Panc1 (cell line): Measurements from ENCODE around the gene RBM47. TPM values are rescaled to one million over a fixed set of nuclear protein-coding genes. Genes with fewer than 3 reads are reported as not detected.

ENCODE experiments used
- ATAC-seq: fragments of 200-7000 bp; cut with Tn5 transposase; 2 replicates; pipeline ENCODE4 v1.9.1; 2020; ENCODE audit warnings: mild to moderate bottlenecking, moderate library complexity
- BruUV-seq: library from RNA; stranded (reverse); fragments of 400-500 nt; replicated peaks from 2 replicates; lab custom pipeline; 2021; lab: Mats Ljungman, UMichigan
- CTCF ChIA-PET: fragments of 300-600 bp; sonication (Branson Sonifier 250); formaldehyde crosslinking; loops from one replicate; lab custom pipeline; 2022; ENCODE audit warnings: antibody characterized with exemption; lab: Charles Lee
- POLR2A ChIA-PET: fragments of 300-600 bp; sonication (Branson Sonifier 250); formaldehyde crosslinking; loops from one replicate; lab custom pipeline; 2022; ENCODE audit warnings: antibody characterized with exemption; lab: Charles Lee
- DNase-seq: peaks from one replicate; pipeline ENCODE4 v3.0.0-alpha.2; 2010; ENCODE audit warnings: low read depth, low spot score
- H3K27ac ChIP-seq: 2 replicates; pipeline ENCODE4 v1.5.1; 2011; ENCODE audit warnings: mild to moderate bottlenecking, low read length, inconsistent platforms
- H3K27me3 ChIP-seq: fragments of 200-500 bp; sonication (Bioruptor generic); 2 replicates; pipeline ENCODE4 v1.6.0; 2014; ENCODE audit warnings: low read length, inconsistent platforms; ENCODE audit not compliant: control insufficient read depth, insufficient read depth
- H3K36me3 ChIP-seq: fragments of 200-500 bp; sonication (Bioruptor generic); 2 replicates; pipeline ENCODE4 v1.5.1; 2014; ENCODE audit warnings: inconsistent platforms, mild to moderate bottlenecking, low read length, moderate library complexity; ENCODE audit not compliant: control insufficient read depth, insufficient read depth
- H3K4me1 ChIP-seq: 2 replicates; pipeline ENCODE4 v1.5.1; 2011; ENCODE audit warnings: inconsistent platforms, mild to moderate bottlenecking, low read length, moderate library complexity; ENCODE audit not compliant: control insufficient read depth, insufficient read depth
- H3K4me3 ChIP-seq, 2 experiments: 2 replicates each; pipeline ENCODE4 v1.5.1; 2011 to 2012; ENCODE audit warnings: low read depth in 2 of 2, low read length in 2 of 2, mild to moderate bottlenecking in 2 of 2, inconsistent platforms in 1 of 2, moderate library complexity in 1 of 2
- H3K9me3 ChIP-seq: fragments of 200-500 bp; sonication (Bioruptor generic); 2 replicates; pipeline ENCODE4 v1.5.1; 2014; ENCODE audit warnings: low read depth, mild to moderate bottlenecking, inconsistent platforms, low read length, moderate library complexity; ENCODE audit not compliant: control insufficient read depth, insufficient read depth
- POLR2AphosphoS5 ChIP-seq: IDR thresholded peaks from 2 replicates; pipeline ENCODE4 v1.6.1; 2012; ENCODE audit warnings: mild to moderate bottlenecking, low read depth, low read length, moderate library complexity
- SIN3A ChIP-seq: IDR thresholded peaks from 2 replicates; pipeline ENCODE4 v1.6.1; 2012; ENCODE audit warnings: low read depth, mild to moderate bottlenecking, low read length, moderate library complexity, borderline replicate concordance; ENCODE audit not compliant: insufficient read depth
- TCF7L2 ChIP-seq: IDR thresholded peaks from 2 replicates; pipeline ENCODE4 v1.6.1; 2011; ENCODE audit warnings: mild to moderate bottlenecking, low read depth, low read length, inconsistent platforms
- in situ Hi-C: cut with HindIII; loops from 2 replicates; pipeline ENCODE4 v1.10.0; 2016; ENCODE audit warnings: low sequenced_read_pairs, low pct_unique_long_range_greater_than_20kb
- intact Hi-C: fragments of 100-400 bp; cut with micrococcal nuclease; formaldehyde crosslinking; loops from one replicate; pipeline ENCODE4 v1.10.0; 2022; ENCODE audit not compliant: unreplicated experiment
- total RNA-seq: library from RNA; stranded (reverse); gene quantifications from one replicate; pipeline ENCODE4 v1.2.1, GENCODE V29; 2021; ENCODE audit not compliant: unreplicated experiment
- TF ChIP-seq, protein P1 (sequence below), 2 experiments: IDR thresholded peaks; 2 replicates each; pipeline ENCODE4 v1.6.1; 2011 to 2012; ENCODE audit warnings: low read depth in 2 of 2, control low read depth in 1 of 2, low read length in 1 of 2, mild to moderate bottlenecking in 1 of 2, moderate library complexity in 1 of 2; ENCODE audit not compliant: insufficient read depth in 1 of 2
- TF ChIP-seq, protein P2 (sequence below): fragments of 450-650 bp; IDR thresholded peaks from 2 replicates; pipeline ENCODE4 v1.5.1; 2017; ENCODE audit warnings: mild to moderate bottlenecking

RBM47 gene
- total RNA-seq, 1 experiment from 2014 or later = 2.0 TPM

DNA sequence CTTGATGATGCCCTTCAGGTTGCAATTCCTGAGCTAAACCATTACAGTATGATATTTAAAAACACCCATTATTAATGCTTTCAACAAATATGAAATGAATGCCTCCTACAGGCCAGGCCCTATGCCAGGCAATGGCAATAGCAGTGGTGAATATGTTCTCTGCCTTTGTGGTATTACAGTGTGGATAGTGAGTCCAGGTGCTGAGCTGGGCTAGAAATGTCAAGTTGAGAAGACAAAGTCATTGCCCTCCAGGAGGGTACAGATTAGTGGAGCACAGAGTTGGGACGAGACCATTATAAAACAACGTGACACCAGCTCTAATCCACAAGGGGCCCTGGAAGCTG, 81.9 kb downstream of the RBM47 start:
- no TSS peak for BruUV-seq
- DNase-seq (no peak), ATAC-seq (no peak)
- in situ Hi-C loops (no loop called here), intact Hi-C loops (no loop called here)
- ChIA-PET CTCF (no interaction called here), POLR2A (no interaction called here)
- no peak overlapping the region for H3K4me3 ChIP-seq
- no peaks in the 10 kb centered on the region for H3K27me3 ChIP-seq
- peaks cover 4% of the 10 kb centered on the region; the same call in 1 of the 2 replicates for H3K4me1 ChIP-seq
- TF ChIP-seq POLR2AphosphoS5 (no peak), TCF7L2 (no peak), SIN3A (no peak)
- TF ChIP-seq, protein P1, sequence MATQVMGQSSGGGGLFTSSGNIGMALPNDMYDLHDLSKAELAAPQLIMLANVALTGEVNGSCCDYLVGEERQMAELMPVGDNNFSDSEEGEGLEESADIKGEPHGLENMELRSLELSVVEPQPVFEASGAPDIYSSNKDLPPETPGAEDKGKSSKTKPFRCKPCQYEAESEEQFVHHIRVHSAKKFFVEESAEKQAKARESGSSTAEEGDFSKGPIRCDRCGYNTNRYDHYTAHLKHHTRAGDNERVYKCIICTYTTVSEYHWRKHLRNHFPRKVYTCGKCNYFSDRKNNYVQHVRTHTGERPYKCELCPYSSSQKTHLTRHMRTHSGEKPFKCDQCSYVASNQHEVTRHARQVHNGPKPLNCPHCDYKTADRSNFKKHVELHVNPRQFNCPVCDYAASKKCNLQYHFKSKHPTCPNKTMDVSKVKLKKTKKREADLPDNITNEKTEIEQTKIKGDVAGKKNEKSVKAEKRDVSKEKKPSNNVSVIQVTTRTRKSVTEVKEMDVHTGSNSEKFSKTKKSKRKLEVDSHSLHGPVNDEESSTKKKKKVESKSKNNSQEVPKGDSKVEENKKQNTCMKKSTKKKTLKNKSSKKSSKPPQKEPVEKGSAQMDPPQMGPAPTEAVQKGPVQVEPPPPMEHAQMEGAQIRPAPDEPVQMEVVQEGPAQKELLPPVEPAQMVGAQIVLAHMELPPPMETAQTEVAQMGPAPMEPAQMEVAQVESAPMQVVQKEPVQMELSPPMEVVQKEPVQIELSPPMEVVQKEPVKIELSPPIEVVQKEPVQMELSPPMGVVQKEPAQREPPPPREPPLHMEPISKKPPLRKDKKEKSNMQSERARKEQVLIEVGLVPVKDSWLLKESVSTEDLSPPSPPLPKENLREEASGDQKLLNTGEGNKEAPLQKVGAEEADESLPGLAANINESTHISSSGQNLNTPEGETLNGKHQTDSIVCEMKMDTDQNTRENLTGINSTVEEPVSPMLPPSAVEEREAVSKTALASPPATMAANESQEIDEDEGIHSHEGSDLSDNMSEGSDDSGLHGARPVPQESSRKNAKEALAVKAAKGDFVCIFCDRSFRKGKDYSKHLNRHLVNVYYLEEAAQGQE (IDR thresholded peaks at IDR 0.05; ENCODE audit: insufficient read depth in 1 of 2, low read depth in 2 of 2, low read length in 1 of 2) = no peak
- TF ChIP-seq, protein P2, sequence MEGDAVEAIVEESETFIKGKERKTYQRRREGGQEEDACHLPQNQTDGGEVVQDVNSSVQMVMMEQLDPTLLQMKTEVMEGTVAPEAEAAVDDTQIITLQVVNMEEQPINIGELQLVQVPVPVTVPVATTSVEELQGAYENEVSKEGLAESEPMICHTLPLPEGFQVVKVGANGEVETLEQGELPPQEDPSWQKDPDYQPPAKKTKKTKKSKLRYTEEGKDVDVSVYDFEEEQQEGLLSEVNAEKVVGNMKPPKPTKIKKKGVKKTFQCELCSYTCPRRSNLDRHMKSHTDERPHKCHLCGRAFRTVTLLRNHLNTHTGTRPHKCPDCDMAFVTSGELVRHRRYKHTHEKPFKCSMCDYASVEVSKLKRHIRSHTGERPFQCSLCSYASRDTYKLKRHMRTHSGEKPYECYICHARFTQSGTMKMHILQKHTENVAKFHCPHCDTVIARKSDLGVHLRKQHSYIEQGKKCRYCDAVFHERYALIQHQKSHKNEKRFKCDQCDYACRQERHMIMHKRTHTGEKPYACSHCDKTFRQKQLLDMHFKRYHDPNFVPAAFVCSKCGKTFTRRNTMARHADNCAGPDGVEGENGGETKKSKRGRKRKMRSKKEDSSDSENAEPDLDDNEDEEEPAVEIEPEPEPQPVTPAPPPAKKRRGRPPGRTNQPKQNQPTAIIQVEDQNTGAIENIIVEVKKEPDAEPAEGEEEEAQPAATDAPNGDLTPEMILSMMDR = no peak
- no peaks in the 10 kb centered on the region for H3K9me3 ChIP-seq
- no peak overlapping the region for H3K27ac ChIP-seq
- H3K36me3 ChIP-seq = no peaks in the 10 kb centered on the region

GRCh38 chr4:40546969-40547788, 82.5 kb downstream of the RBM47 start:
- ChIA-PET CTCF (no interaction called here), POLR2A (no interaction called here)
- H3K27ac ChIP-seq = no peak overlapping the region
- no TSS peak for BruUV-seq
- H3K27me3 ChIP-seq = no peaks in the 10 kb centered on the region
- no peaks in the 10 kb centered on the region for H3K36me3 ChIP-seq
- in situ Hi-C loops (no loop called here), intact Hi-C loops (no loop called here)
- no peak for ATAC-seq
- H3K9me3 ChIP-seq = no peaks in the 10 kb centered on the region
- no peak overlapping the region for H3K4me3 ChIP-seq
- DNase-seq = no peak
- peaks cover 4% of the 10 kb centered on the region; the same call in 1 of the 2 replicates for H3K4me1 ChIP-seq
- TF ChIP-seq TCF7L2 = no peak
- TF ChIP-seq, protein P1 (IDR thresholded peaks at IDR 0.05; ENCODE audit: insufficient read depth in 1 of 2, low read depth in 2 of 2, low read length in 1 of 2) = no peak
- TF ChIP-seq, protein P2 = no peak
- no peak for TF ChIP-seq POLR2AphosphoS5
- no peak for TF ChIP-seq SIN3A
